ENCODE data around the gene MPV17L2.

MPV17L2 gene

GRCh38 chr19:18220632-18221275, 27.7 kb downstream of the MPV17L2 start:
- no peak for TF ChIP-seq CTCF (IDR thresholded peaks at IDR 0.05; ENCODE audit: borderline replicate concordance, control extremely low read depth, extremely low read depth, insufficient read depth, missing control alignments)
- no peak for DNase-seq (ENCODE audit: low spot score)
- in situ Hi-C loops (cut with MboI; ENCODE audit: low sequenced_read_pairs, unreplicated experiment): no loop called here

GRCh38 chr19:18221815-18222725, 29.1 kb downstream of the MPV17L2 start:
- in situ Hi-C loops (cut with MboI; ENCODE audit: low sequenced_read_pairs, unreplicated experiment): no loop called here
- TF ChIP-seq CTCF (IDR thresholded peaks at IDR 0.05; ENCODE audit: borderline replicate concordance, control extremely low read depth, extremely low read depth, insufficient read depth, missing control alignments): no peak
- DNase-seq (ENCODE audit: low spot score): no peak

GRCh38 chr19:18223860-18224524, 31.0 kb downstream of the MPV17L2 start:
- in situ Hi-C loops (cut with MboI; ENCODE audit: low sequenced_read_pairs, unreplicated experiment): no loop called here
- TF ChIP-seq CTCF (IDR thresholded peaks at IDR 0.05; ENCODE audit: borderline replicate concordance, control extremely low read depth, extremely low read depth, insufficient read depth, missing control alignments): no peak
- DNase-seq (ENCODE audit: low spot score): peak; percentile 73

GRCh38 chr19:18224525-18225354, 31.7 kb downstream of the MPV17L2 start:
- peak; percentile 99 for DNase-seq (ENCODE audit: low spot score)
- TF ChIP-seq CTCF (IDR thresholded peaks at IDR 0.05; ENCODE audit: borderline replicate concordance, control extremely low read depth, extremely low read depth, insufficient read depth, missing control alignments): no peak
- in situ Hi-C loops (cut with MboI; ENCODE audit: low sequenced_read_pairs, unreplicated experiment): no loop called here

GRCh38 chr19:18225355-18225701, 32.3 kb downstream of the MPV17L2 start:
- no peak for TF ChIP-seq CTCF (IDR thresholded peaks at IDR 0.05; ENCODE audit: borderline replicate concordance, control extremely low read depth, extremely low read depth, insufficient read depth, missing control alignments)
- DNase-seq (ENCODE audit: low spot score): no peak
- in situ Hi-C loops (cut with MboI; ENCODE audit: low sequenced_read_pairs, unreplicated experiment): no loop called here

Data from GM13976 (cell line).